WI38 (cell line): ENCODE data around the gene RHEB.

Experiments
- H3K4me3 ChIP-seq: 2 replicates; pipeline ENCODE4 v1.5.1; 2011; ENCODE audit warnings: low read depth, mild to moderate bottlenecking, control low read depth, low read length
- TF ChIP-seq, protein P1 (sequence below): IDR thresholded peaks from 2 replicates; pipeline ENCODE4 v1.5.1; 2012; ENCODE audit warnings: low read depth, mild to moderate bottlenecking, control low read depth, low read length

RHEB gene

GRCh38 chr7:151437866-151438516 lies 81.7 kb downstream of the RHEB start:
- H3K4me3 ChIP-seq, result no peak overlapping the region
- TF ChIP-seq, protein P1, sequence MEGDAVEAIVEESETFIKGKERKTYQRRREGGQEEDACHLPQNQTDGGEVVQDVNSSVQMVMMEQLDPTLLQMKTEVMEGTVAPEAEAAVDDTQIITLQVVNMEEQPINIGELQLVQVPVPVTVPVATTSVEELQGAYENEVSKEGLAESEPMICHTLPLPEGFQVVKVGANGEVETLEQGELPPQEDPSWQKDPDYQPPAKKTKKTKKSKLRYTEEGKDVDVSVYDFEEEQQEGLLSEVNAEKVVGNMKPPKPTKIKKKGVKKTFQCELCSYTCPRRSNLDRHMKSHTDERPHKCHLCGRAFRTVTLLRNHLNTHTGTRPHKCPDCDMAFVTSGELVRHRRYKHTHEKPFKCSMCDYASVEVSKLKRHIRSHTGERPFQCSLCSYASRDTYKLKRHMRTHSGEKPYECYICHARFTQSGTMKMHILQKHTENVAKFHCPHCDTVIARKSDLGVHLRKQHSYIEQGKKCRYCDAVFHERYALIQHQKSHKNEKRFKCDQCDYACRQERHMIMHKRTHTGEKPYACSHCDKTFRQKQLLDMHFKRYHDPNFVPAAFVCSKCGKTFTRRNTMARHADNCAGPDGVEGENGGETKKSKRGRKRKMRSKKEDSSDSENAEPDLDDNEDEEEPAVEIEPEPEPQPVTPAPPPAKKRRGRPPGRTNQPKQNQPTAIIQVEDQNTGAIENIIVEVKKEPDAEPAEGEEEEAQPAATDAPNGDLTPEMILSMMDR, result no peak

- TF ChIP-seq, protein P1, result no peak
- no peak overlapping the region for H3K4me3 ChIP-seq
These were observed 82.5 kb downstream of the RHEB start for GRCh38 chr7:151437159-151437553.

GRCh38 chr7:151436446-151437158 lies 83.1 kb downstream of the RHEB start:
- no peak overlapping the region for H3K4me3 ChIP-seq
- TF ChIP-seq, protein P1, result no peak

- TF ChIP-seq, protein P1, result no peak
- no peak overlapping the region for H3K4me3 ChIP-seq
These were observed 83.7 kb downstream of the RHEB start for GRCh38 chr7:151435971-151436370.

DNA sequence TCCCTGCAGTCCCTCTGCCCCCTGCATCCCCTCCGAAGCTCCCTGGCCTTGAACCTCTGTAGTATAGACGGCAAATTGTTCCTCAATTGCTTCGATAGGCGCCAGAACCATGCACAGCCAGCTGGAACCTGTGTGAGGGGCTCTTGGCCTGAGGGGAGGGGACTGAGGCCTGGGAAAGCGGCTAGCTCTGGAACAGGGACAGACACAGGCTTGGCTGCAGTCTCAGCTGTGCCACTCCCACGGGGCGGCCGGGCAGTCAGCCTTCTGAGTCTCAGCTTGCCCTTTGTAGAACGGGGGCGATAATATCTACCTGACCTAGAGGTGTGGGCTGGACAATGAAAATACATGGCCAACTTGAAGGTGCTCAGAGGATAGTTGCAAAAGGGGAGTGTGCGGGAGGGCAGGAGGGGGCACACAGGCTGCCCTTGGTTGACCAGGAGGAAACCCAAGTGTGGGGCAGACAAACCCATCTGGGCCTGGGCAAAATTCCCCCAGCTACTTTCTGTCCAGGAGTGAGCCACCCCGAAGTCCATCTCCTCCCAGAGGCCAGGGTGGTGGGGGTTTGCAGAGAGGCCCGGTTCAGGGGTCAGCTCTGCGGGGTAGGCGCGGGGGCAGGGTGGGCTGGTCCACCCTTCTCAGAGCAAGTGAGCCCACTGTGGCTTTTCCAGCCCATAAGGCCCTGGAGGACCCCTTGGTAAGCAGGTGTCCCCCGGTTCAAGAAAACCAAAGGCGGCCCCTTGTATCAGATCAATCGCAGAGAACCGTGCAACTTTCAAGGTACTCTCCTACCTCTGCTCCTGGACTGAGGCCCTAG lies 84.4 kb downstream of the RHEB start:
- H3K4me3 ChIP-seq, result no peak overlapping the region
- TF ChIP-seq, protein P1, result no peak

DNA sequence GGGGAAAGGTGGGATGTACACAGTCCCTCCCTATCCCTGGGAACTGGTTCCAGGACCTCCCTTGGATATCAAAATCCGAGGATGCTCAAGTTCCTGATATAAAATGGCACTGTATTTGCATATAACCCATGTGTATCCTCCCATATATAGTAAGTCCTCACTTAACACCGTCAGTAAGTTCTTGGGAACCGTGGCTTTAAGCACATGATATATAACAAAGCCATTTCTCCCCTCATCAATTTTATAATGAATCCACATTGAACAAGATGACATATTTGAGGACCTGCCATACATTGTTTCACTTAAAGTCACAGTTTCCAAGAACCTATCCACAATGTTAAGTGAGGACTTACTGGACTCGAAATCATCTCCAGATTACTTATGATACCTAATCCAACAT lies 85.1 kb downstream of the RHEB start:
- TF ChIP-seq, protein P1, result no peak
- no peak overlapping the region for H3K4me3 ChIP-seq
